ENCODE measurements around the gene BRIP1. TPM values are rescaled to one million over a fixed set of nuclear protein-coding genes. Genes with fewer than 3 reads are reported as not detected.
"Not testable (repeated sequence)": the region's sequence is repeated elsewhere in the genome, so short reads cannot be mapped to it uniquely, and the experiment has no call there.

BRIP1 gene
- total RNA-seq, 3 donors from 2014 or later = 0.89 to 7.4 (median 3.2) TPM

DNA sequence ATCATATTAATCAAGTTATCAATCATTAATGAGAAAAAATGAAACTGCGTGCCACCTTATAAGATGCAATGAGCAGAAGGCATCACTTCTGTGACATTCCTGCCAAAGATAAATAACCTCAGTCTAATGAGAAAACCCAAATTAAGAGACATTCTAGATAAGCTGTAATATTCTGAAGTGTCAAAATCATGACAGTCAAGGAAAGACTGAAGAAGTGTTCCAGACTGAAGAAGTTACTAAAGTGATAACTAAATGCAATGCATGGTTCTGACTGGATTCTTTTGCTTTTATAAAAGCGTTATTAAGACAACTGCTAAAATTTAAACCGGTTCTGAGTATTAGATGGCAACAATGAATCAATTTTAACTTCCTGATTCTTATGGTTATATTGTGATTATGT, 30.9 kb downstream of the BRIP1 start:
- H3K36me3 ChIP-seq (ENCODE audit: low read depth) = no peaks in the 10 kb centered on the region
- no peaks in the 10 kb centered on the region for H3K9me3 ChIP-seq
- intact Hi-C loops (cut with DNase I, micrococcal nuclease) = loop anchor here (10.0 kb wide), 2 partner anchors 198 to 418 kb away; no protein-coding TSS in a partner anchor
- H3K4me3 ChIP-seq = no peak overlapping the region
- no peaks in the 10 kb centered on the region for H3K4me1 ChIP-seq (ENCODE audit: low read depth)
- DNase-seq (no peak), ATAC-seq (no peak)
- TF ChIP-seq, protein P1, sequence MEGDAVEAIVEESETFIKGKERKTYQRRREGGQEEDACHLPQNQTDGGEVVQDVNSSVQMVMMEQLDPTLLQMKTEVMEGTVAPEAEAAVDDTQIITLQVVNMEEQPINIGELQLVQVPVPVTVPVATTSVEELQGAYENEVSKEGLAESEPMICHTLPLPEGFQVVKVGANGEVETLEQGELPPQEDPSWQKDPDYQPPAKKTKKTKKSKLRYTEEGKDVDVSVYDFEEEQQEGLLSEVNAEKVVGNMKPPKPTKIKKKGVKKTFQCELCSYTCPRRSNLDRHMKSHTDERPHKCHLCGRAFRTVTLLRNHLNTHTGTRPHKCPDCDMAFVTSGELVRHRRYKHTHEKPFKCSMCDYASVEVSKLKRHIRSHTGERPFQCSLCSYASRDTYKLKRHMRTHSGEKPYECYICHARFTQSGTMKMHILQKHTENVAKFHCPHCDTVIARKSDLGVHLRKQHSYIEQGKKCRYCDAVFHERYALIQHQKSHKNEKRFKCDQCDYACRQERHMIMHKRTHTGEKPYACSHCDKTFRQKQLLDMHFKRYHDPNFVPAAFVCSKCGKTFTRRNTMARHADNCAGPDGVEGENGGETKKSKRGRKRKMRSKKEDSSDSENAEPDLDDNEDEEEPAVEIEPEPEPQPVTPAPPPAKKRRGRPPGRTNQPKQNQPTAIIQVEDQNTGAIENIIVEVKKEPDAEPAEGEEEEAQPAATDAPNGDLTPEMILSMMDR (IDR thresholded peaks at IDR 0.05) = no peak

DNA sequence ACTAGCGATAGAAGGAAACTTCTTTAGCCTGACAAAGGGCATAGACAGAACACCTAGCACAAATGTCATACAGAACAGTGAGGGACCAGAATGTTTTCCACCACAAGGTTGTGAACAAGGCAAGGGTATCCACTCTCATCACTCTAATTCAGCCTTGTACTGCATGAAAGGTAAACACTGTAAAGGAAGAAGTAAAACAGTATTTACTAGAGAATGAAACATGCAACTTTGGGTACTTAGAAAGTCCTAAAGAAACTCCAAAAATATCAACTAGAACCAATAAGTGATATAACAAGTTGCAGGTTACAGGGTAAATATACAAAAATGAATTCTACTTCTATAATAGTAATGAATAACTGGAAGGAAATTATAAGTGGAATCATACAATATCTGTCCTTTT, 32.2 kb downstream of the BRIP1 start:
- ATAC-seq (no peak), DNase-seq (no peak)
- Histone ChIP-seq H3K4me3 (no peak overlapping the region), H3K36me3 (ENCODE audit: low read depth) (no peaks in the 10 kb centered on the region), H3K9me3 (no peaks in the 10 kb centered on the region), H3K4me1 (ENCODE audit: low read depth) (no peaks in the 10 kb centered on the region)
- intact Hi-C loops (cut with DNase I, micrococcal nuclease) = loop anchor here (10.0 kb wide), 2 partner anchors 196 to 416 kb away; no protein-coding TSS in a partner anchor
- TF ChIP-seq, protein P1 (IDR thresholded peaks at IDR 0.05) = no peak

DNA sequence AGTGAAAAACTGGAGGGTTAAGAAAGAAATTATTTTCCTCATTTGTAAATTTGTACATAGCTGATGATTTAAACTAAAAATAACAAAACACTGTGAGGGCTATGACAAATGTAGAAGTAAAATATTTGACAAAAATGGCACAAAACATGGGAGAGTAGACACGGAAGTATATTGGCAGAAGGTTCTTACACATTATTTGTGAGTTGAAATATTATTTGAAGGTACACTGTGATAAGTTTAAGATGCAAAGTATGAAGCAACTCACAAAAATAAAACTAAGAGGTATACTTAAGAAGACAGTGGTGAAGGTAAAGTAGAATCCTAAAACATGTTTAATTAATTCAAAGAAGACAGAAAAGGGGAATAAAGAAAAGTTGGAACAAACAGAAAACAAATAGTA, 34.6 kb downstream of the BRIP1 start:
- ATAC-seq = no peak
- intact Hi-C loops (cut with DNase I, micrococcal nuclease) = no loop called here
- Histone ChIP-seq H3K9me3 (no peaks in the 10 kb centered on the region), H3K36me3 (ENCODE audit: low read depth) (no peaks in the 10 kb centered on the region), H3K4me1 (ENCODE audit: low read depth) (no peaks in the 10 kb centered on the region), H3K4me3 (no peak overlapping the region)
- TF ChIP-seq, protein P1 (IDR thresholded peaks at IDR 0.05) = no peak
- no peak for DNase-seq

- DNase-seq = no peak
- TF ChIP-seq, protein P1 (IDR thresholded peaks at IDR 0.05) = no peak
- intact Hi-C loops (cut with DNase I, micrococcal nuclease) = no loop called here
- Histone ChIP-seq H3K4me3 (no peak overlapping the region), H3K4me1 (ENCODE audit: low read depth) (no peaks in the 10 kb centered on the region), H3K9me3 (no peaks in the 10 kb centered on the region), H3K36me3 (ENCODE audit: low read depth) (no peaks in the 10 kb centered on the region)
- ATAC-seq = no peak
These were observed 35.5 kb downstream of the BRIP1 start for GRCh38 chr17:61827649-61828395.

DNA sequence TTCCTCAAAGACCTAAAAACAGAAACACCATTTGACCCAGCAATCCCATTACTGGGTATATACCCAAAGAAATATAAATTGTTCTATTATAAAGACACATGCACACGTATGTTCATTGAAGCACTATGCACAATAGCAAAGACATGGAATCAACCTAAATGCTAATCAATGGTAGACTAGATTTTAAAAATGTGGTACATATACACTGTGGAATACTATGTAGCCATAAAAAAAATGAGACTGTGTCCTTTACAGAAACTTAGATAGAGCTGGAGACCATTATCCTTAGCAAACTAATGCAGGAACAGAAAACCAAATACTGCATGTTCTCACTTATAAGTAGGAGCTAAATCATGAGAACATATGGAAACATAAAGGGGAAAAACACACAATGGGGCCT, 36.5 kb downstream of the BRIP1 start:
- H3K4me1 ChIP-seq (ENCODE audit: low read depth); H3K4me3 ChIP-seq; H3K36me3 ChIP-seq (ENCODE audit: low read depth); H3K9me3 ChIP-seq; ATAC-seq; intact Hi-C loops (cut with DNase I, micrococcal nuclease); DNase-seq: not testable (repeated sequence)

GRCh38 chr17:61826198-61826597, 37.1 kb downstream of the BRIP1 start:
- intact Hi-C loops (cut with DNase I, micrococcal nuclease); ATAC-seq: not testable (repeated sequence)

More at GRCh38 chr17:61826198-61826597, 37.1 kb downstream of the BRIP1 start:
- not testable (repeated sequence) for H3K36me3 ChIP-seq (ENCODE audit: low read depth); H3K4me1 ChIP-seq (ENCODE audit: low read depth); H3K9me3 ChIP-seq; DNase-seq; H3K4me3 ChIP-seq

Measured in mucosa of descending colon (tissue), 3 donors.